ENCODE results near the gene COX10. TPM values are rescaled to one million over a fixed set of nuclear protein-coding genes. Genes with fewer than 3 reads are reported as not detected.
"Not testable (repeated sequence)": the region's sequence is repeated elsewhere in the genome, so short reads cannot be mapped to it uniquely, and the experiment has no call there.

Gene COX10
- polyA plus RNA-seq (2013, experiment 1 of 2; ENCODE audit: insufficient read length), result 12.5 TPM
- polyA plus RNA-seq (2013, experiment 2 of 2; ENCODE audit: insufficient read length), result 15.3 TPM

GRCh38 chr17:14069251-14070021 lies at the start of gene COX10:
Gene COX10 (plus strand): TSS chr17:14069504. CDS start chr17:14069606, 102 bp downstream.
- DNase-seq, result peak; percentile 85

GRCh38 chr17:14021651-14022294 lies 47.5 kb upstream of the COX10 start:
- not testable (repeated sequence) for DNase-seq

- peak; percentile 59 for DNase-seq
These were observed 39.5 kb upstream of the COX10 start for GRCh38 chr17:14029755-14030154.

GRCh38 chr17:14032234-14032633 lies 37.1 kb upstream of the COX10 start:
- no peak for DNase-seq

GRCh38 chr17:14033166-14033565 lies 36.1 kb upstream of the COX10 start:
- no peak for DNase-seq

- no peak for DNase-seq
These were observed 31.9 kb upstream of the COX10 start for GRCh38 chr17:14037453-14037852.

GRCh38 chr17:14038206-14038605 lies 31.1 kb upstream of the COX10 start:
- DNase-seq, result peak; percentile 80

GRCh38 chr17:14042411-14042810 lies 26.9 kb upstream of the COX10 start:
- no peak for DNase-seq

- DNase-seq, result no peak
These were observed 24.6 kb upstream of the COX10 start for GRCh38 chr17:14044702-14045101.

GRCh38 chr17:14046978-14047377 lies 22.3 kb upstream of the COX10 start:
- no peak for DNase-seq

- no peak for DNase-seq
These were observed 21.7 kb upstream of the COX10 start for GRCh38 chr17:14047591-14047990.

GRCh38 chr17:14048169-14048568 lies 21.1 kb upstream of the COX10 start:
- no peak for DNase-seq

- no peak for DNase-seq
These were observed 18.7 kb upstream of the COX10 start for GRCh38 chr17:14050616-14051015.

GRCh38 chr17:14051692-14052091 lies 17.6 kb upstream of the COX10 start:
- no peak for DNase-seq

- DNase-seq, result peak; percentile 18
These were observed 16.3 kb upstream of the COX10 start for GRCh38 chr17:14052886-14053615.

- no peak for DNase-seq
These were observed 11.7 kb upstream of the COX10 start for GRCh38 chr17:14057591-14057990.

- DNase-seq, result peak; percentile 78
These were observed 11.3 kb upstream of the COX10 start for GRCh38 chr17:14058051-14058450.

- DNase-seq, result no peak
These were observed 8.6 kb upstream of the COX10 start for GRCh38 chr17:14060706-14061105.

GRCh38 chr17:14061666-14062560 lies 7.4 kb upstream of the COX10 start:
- peak; percentile 72 for DNase-seq

GRCh38 chr17:14067347-14067746 lies 2.0 kb upstream of the COX10 start:
- no peak for DNase-seq

GRCh38 chr17:14068542-14069250 lies 608 bp upstream of the COX10 start:
- DNase-seq, result no peak

Measured in fibroblast of skin of scalp (primary cell).